ENCODE measurements around the gene CDYL2. TPM values are rescaled to one million over a fixed set of nuclear protein-coding genes. Genes with fewer than 3 reads are reported as not detected.
"Not testable (repeated sequence)": the region's sequence is repeated elsewhere in the genome, so short reads cannot be mapped to it uniquely, and the experiment has no call there.

The CDYL2 gene
- total RNA-seq, 1 donor from 2014 or later, result 2.9 TPM

DNA sequence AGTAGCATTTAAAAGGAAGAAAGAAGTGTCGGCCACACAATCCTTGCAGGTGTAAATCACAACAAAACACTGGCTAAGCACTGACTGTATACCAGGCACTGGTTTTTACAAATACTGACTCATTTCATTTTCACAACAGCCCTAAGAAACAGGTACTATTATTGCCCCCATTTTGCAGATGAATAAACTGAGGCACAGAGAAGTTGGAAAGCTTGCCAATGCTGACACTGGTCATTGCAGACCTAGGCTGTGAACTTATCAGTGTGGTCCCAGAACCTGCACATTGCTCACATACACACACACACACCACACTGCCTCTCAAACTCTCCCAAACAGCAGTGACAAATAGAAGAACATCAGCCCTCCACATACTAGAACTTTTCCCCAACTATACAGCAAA, 37.6 kb downstream of the CDYL2 start:
- DNase-seq (no peak), ATAC-seq (ENCODE audit: poor library complexity) (no peak)
- intact Hi-C loops (cut with DNase I), result no loop called here

DNA sequence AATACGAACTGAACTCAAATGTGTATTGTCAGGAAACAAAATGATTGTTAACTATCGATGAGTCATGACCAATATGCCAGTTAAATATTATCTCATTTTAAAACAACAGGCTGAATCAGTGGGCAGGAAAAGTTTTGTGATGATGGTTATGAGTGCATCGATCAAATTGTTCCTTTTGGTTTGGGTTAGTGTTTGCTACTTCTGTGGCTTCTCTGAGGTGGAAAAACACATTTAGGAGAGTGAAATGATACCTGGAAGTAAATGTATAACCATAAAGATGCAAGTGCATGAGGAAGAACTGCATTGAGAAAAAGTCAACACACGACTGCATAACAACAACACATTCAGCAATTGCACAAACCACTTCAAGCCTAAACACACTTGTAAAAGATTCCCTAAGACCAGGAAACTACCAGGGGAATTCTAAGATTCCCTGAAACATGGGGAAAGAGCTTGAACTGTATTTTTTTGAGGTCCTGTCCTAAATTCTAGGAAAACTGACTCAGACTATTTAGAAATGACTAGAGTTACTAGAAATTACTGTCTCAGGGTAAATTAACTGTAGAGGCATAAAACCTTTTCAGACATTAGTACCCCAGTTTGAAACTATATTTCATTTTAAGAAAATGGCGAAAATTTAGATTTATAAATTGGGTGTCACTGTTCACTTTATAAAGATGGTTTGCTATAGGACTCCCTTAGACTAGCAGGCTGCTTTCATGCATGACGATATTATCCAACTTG, 44.8 kb downstream of the CDYL2 start:
- DNase-seq, result no peak
- intact Hi-C loops (cut with DNase I), result no loop called here
- no peak for ATAC-seq (ENCODE audit: poor library complexity)

DNA sequence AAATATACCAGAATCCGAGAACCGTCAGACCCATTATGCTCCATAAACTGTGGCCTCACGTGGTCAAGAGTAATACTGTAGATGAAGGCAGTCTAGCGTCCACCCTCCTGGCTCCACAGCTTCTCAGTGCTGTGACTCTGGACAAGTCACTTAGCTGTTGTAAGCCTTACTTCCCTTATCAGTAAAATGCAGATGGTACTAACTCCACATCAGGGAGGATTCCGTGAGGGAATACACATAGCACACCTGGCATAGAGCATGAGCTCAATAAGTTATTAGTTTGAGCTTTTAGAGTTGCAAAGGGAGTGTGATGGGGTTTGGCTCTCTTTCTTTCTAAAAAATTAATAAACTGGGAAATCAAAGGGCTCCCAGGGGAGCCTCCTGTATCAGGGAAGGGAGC, 49.9 kb downstream of the CDYL2 start:
- intact Hi-C loops (cut with DNase I), result no loop called here
- DNase-seq, result no peak
- ATAC-seq (ENCODE audit: poor library complexity), result no peak

DNA sequence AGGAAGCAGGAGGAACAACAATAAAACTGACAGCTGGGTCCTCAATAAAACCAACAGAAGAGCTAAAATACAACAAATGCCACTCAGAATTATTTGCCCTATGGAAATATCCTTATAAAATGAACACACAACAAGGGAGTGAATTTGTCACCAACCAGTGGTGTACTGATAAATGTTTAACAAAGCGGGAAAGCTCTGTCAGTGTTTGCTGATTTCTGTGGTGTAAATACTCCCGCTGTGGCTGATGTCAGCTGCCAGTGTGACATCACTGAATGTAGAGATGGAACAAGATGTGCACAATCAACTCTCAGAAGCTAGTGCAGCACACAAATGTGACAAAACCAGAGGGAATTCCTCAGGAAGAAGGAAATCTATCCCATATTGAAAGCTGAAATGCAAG, 51.9 kb downstream of the CDYL2 start:
- ATAC-seq (ENCODE audit: poor library complexity), result no peak
- intact Hi-C loops (cut with DNase I), result no loop called here

DNA sequence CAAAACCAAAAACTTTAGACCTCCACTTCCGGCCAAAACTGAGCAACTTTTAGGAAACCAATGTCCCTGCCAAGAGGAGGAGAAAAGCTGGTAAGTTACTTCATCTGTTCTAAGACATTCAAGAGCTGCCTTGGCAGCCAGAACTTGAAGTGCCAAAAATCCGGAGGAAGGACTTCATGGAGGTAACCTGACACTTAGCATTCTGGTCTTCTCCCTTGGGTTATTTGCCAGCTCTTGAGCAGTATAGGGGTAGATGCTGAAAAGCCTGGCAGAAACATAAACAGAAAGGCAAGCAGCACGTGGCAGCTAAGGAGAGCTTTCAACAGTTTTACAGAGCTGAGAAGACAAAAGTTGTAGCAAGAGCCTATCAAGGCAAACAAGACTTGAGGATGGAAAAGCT, 53.2 kb downstream of the CDYL2 start:
- no peak for DNase-seq
- intact Hi-C loops (cut with DNase I), result no loop called here
- peak; percentile 12 for ATAC-seq (ENCODE audit: poor library complexity)

More for the DNA sequence above, 51.9 kb downstream of the CDYL2 start:
- no peak for DNase-seq

DNA sequence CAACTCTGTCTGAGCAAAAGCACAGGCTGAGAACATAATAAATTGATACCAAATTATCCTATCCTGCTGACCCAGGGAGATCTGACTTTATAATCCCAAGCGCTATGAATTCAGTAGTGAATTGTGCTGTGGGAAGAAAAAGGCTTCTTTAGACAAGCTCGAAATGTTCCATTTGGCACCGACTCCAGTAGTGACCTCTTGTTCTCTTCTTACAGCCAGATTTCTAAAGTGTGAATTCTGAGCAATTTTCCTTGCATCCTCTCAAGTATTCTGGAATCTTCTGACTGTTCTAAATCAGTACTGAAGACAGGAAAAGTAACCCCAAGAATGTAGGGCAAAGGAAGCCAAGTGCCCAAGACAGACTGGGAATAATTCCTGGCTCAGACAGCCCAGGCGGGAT, 58.2 kb downstream of the CDYL2 start:
- intact Hi-C loops (cut with DNase I), result no loop called here
- ATAC-seq (ENCODE audit: poor library complexity) (no peak), DNase-seq (no peak)

DNA sequence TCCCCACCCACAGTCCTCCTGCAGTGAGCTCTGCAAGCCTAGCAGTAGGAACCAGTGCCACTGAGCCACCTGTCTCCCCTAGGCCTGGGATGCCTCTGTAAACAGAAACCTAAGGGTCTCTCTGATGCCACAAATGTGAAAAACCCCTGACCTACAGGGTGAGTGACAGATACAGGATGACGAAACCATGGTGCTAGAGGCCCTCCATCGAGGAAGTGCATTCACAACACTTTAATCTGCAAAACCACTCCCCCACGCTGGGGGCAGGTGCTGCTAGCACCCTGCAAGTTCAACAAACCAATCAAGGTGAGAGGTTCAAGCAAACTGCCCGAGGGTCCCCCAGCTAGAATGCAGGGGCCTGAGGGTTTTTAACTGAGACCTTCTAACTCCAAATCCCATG, 59.5 kb downstream of the CDYL2 start:
- DNase-seq (no peak), ATAC-seq (ENCODE audit: poor library complexity) (no peak)
- intact Hi-C loops (cut with DNase I), result no loop called here

DNA sequence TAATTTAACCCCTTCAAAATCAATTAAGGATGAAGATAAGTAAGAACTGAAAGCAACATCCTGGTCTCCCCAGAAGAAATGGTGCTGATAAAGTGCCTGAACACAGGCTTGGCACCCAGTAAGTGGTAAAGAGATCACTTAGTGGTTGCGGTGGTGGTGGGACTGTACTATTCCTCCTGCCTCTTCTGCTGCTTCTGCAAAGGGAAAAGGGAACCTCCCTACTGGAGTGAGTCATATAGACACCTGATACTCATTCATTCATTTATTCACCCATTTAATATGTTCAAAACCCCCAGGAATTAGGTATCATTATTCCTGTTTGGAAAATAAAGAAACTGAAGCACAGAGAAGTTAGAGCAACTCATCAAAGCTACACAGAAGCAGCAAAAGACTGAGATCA, 60.6 kb downstream of the CDYL2 start:
- ATAC-seq (ENCODE audit: poor library complexity) (no peak), DNase-seq (no peak)
- intact Hi-C loops (cut with DNase I), result no loop called here

DNA sequence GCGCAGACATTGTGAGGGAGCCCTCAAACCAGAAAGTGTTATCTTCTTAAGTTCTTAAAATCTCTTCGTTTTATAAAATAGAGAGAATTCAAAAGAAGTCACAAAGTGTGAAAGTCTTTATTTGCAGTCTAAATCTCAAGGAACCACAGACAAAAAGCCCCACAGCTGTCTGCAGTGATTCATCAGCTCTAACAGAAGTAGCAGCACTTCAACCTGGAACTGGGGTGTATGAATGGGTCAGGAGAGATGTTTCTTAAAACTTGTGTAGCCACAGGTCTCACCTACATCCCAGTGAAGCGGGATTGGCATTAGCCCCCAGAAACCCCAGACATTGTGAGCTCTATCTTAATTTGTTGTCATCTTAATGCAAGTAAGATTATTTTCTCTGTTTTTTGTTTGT, 61.1 kb downstream of the CDYL2 start:
- ATAC-seq (ENCODE audit: poor library complexity) (no peak), DNase-seq (no peak)
- intact Hi-C loops (cut with DNase I), result no loop called here

DNA sequence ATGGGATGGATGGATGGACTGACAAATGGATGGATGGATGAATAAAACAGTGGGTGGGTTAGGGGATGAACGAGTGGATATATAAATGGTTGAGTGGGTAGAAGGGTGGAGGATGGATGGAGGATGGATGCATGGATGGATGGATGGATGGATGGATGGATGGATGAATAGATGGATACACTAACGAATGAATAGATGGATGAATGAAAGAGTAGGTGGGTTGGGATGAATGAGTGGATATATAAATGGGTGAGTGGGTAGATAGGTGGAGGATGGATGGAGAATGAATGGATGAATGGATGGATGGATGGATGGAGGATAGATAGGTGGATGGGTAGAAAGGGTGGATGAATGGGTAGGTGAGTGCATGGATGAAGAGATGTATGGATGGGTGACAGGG, 62.1 kb downstream of the CDYL2 start:
- ATAC-seq (ENCODE audit: poor library complexity), result no peak
- no peak for DNase-seq
- intact Hi-C loops (cut with DNase I), result no loop called here

DNA sequence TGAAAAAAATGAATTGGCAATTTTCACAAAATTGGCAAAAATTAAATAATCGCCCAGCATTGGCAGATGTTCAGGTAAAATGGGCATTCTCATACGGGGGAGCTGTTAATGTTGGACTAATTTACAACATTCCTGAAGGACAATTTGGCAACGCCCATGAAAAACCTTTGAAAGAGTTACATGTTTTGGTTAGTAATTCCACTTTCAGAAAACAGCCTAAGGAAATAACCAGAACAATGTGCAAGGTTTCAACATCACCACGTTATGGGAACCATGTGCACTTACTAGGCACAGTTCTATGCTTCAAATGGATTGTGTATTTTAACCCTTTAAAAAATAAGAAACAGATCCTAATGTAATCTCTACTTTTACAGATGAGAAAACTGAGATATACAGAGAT, 62.7 kb downstream of the CDYL2 start:
- ATAC-seq (ENCODE audit: poor library complexity), result no peak
- no peak for DNase-seq
- intact Hi-C loops (cut with DNase I), result no loop called here

DNA sequence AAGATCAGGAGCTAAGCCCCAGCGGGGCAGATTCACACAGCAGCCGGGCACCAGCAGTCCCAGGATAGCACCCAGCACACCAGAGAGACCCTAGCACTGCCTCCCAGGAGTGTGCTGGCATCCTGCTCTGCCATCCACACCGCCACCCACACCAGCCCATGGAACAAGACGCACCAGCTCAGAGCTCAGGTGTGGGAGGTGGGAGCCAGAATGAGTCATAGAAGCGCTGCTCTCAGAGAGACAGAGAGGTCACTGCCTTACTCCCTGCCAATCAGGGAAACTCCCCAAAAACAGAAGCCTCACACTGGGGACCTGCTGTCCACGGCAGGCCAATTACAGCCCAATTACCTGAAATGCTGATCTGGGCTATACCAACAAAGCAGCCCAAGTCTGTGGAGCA, 64.9 kb downstream of the CDYL2 start:
- ATAC-seq (ENCODE audit: poor library complexity) (no peak), DNase-seq (no peak)
- intact Hi-C loops (cut with DNase I), result no loop called here

DNA sequence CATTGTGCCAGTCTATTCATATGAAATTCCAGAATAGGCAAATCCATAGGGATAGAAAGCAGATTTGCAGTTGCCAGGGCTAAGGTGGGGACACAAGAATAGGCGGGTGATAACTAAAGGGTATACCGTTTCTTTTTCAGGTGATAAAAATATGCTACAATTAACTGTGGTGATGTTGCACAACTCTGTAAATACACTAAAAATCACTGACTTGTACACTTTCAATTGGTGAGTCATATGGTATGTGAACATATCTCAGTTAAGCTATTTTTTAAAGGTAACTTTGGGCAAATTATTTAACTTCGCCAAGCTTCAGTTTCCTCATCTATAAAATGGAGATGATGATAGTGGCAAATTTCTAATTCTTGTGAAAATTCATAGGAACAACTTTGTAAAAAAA, 65.9 kb downstream of the CDYL2 start:
- DNase-seq (no peak), ATAC-seq (ENCODE audit: poor library complexity) (no peak)
- intact Hi-C loops (cut with DNase I), result no loop called here

DNA sequence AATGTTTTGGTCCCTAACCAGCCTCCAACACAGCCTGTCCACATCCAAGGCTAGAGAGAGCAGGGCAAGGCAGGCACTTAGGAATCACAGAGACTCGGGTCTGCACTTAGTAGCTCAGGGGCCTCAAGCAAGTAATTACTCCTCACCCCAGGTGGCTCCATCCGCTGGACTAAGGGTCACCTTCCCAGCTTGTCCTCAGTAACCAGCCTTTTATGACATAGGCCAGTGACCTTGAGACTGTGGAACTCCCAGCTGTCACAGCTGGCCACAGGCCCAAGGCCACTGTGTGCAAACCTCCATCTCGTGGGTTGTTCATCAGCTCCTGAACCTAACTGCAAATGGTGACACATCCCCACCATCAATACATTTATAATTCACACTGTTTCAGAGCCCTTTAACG, 68.6 kb downstream of the CDYL2 start:
- ATAC-seq (ENCODE audit: poor library complexity), result no peak
- intact Hi-C loops (cut with DNase I), result no loop called here
- no peak for DNase-seq

DNA sequence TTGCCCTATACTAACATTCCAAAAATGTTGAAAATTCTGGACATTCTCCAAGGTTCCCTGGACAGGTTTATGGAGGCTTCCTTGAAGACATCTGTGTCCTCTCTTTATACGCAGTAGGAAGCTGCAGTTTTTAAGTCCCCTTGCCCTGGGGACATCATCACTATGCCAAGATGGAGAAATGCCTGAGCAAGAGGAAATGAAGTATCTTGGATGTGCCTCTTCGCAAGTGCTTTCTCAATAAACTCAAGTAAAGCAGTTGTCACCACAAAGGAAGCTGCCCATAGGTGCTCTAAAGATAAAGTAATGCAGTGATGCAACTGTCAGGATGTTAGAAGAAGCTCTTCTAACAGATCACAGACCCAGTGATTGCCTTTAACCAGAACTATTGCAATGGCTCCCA, 71.0 kb downstream of the CDYL2 start:
- no peak for ATAC-seq (ENCODE audit: poor library complexity)
- intact Hi-C loops (cut with DNase I), result no loop called here
- DNase-seq, result no peak

DNA sequence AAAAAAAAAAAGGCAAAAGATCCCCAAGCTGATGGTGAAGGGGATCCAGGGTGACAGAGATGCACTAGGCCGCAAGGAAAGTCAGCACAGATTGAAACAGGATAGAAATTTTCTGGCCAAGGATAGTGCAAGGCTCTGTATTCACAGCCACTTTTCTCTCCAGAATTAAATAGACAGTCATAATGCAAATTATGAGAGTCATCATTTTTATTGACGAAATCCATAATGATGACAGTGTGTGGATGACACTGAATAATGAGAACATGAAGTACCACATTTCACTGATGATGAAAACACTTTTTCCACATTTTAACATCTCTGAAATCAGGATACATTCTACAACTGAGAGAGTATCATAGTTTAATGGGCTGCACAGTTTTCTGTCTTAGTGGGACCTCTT, 72.5 kb downstream of the CDYL2 start:
- ATAC-seq (ENCODE audit: poor library complexity) (no peak), DNase-seq (no peak)
- intact Hi-C loops (cut with DNase I), result no loop called here

DNA sequence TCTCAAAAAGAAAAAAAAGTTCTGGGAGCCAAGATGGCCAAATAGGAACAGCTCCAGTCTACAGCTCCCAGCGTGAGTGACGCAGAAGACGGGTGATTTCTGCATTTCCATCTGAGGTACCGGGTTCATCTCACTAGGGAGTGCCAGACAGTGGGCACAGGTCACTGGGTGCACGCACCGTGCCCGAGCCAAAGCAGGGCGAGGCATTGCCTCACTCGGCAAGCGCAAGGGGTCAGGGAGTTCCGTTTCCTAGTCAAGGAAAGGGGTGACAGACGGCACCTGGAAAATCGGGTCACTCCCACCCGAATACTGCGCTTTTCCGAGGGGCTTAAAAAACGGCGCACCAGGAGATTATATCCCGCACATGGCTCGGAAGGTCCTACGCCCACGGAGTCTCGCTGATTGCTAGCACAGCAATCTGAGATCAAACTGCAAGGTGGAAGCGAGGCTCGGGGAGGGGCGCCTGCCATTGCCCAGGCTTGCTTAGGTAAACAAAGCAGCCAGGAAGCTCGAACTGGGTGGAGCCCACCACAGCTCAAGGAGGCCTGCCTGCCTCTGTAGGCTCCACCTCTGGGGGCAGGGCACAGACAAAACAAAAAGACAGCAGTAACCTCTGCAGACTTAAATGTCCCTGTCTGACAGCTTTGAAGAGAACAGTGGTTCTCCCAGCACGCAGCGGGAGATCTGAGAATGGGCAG, 77.2 kb downstream of the CDYL2 start:
- DNase-seq; intact Hi-C loops (cut with DNase I); ATAC-seq (ENCODE audit: poor library complexity): not testable (repeated sequence)

DNA sequence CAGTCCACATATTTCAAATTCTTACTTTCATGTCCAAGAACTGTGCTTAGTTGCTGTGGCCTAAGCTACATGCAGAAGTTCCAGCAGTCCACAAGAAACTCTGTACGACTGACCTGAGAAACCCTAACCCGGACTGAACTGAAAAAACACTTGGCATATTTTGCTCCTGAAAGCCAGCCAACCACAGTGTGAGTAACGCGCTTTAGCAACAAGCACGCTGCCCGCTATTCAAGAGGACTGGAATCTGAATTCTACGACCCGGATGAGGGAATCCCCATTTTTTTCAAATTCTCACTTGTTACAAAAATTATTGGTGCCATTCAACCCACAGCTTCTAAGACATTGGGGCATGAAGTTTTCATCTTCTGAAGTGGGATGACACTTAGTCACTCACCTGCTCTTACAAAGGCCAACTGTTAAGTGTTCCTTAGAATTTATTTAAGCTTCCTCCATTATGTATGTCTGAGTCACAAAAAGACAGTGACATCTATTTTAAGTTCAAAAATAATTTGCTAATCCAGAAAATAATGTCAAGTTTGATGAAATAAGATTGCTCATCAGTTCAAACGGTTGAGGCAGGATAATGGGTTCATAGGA, 78.7 kb downstream of the CDYL2 start:
- DNase-seq, result no peak
- no peak for ATAC-seq (ENCODE audit: poor library complexity)
- intact Hi-C loops (cut with DNase I), result no loop called here

DNA sequence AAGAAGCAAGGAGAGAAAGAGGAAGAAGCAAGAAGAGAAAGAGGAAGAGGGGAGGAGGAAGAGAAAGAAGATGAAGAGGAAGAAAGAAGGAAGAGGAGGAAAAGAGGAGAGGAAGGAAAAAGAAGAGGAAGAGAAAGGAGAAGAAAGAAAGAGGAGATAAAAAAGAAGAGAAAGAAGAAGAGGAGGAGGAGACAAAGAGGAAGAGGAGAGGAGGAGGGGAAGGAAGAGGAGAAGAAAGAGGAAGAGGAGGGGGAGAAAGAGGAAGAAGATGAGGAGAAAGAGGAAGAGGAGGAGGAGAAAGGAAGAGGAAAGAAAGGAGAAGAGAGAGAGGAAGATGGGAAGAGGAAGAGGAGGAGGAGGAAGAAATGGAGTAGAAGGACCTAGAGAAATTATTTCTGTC, 80.4 kb downstream of the CDYL2 start:
- ATAC-seq (ENCODE audit: poor library complexity) (no peak), DNase-seq (no peak)
- intact Hi-C loops (cut with DNase I), result no loop called here

DNA sequence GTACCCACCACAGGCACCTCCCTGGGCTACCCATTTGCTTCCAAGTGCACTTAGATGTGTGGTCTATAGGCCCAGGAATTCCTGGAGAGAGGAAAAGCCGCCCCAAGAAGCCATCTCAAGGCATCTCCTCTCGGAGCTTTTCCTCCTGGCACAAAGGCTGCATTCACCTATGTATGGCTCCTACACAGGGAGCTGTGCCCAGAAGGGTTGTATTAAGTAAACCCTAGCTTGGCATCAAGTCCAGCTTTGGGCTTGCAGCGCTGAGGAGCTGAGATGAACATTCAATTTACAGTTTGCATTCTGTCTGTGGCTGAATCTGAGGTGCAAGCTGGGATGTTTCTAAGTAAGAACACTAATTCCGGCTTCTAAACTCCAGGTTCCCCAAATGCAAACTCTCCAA, 81.3 kb downstream of the CDYL2 start:
- no peak for DNase-seq
- intact Hi-C loops (cut with DNase I), result no loop called here
- no peak for ATAC-seq (ENCODE audit: poor library complexity)
